ENCODE results near the gene LRP1. TPM values are rescaled to one million over a fixed set of nuclear protein-coding genes. Genes with fewer than 3 reads are reported as not detected.

LRP1 gene
- total RNA-seq, 3 donors from 2014 or later (not counting 1 experiment from before 2014, with no cell fraction given) = 6.7 to 13.1 (median 9.5) TPM

DNA sequence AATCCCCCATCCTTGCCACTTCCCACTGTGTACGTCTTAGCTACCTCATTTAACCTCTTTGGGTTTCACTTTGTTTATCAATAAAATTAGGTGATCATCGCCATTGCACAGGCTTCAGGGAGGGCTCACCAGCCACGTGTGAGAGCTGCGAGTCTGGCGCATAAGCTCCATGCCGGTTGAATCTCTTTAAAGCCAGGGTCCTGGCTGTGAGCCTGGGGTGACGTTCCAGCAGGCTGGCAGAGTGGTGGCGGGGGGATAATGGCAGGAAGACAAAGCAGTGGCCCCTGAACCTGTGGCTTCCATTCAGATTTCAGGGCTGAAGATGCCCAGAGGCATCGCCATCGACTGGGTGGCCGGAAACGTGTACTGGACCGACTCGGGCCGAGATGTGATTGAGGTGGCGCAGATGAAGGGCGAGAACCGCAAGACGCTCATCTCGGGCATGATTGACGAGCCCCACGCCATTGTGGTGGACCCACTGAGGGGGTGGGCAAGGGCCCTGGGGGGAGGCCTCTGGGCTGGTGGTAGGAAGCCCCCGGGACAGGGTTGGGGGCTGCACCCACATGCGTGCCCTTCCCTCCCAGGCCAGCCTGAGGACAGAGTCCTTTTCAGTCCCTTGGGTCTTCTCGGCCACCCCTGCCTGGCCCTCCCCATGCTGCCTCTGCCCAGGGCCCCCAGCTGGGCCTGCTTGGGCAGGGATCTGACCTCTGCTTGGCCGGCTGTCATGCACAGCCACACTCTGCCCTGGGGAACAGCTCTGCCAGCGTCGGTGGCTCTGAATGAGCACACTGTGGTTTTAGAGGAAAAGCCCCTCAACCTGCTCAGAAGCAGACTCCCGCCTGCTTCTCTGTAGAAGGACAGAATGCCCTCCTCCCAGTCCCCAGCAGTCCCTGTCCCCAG, 79.7 kb downstream of the LRP1 start:
- Histone ChIP-seq H3K27me3 (ENCODE audit: control insufficient read depth, insufficient read depth, low read length) (peaks cover 3% of the 10 kb centered on the region), H3K4me3 (ENCODE audit: low read length) (no peak overlapping the region), H3K4me1 (ENCODE audit: control insufficient read depth, insufficient read depth, low read length) (peaks cover 3% of the 10 kb centered on the region), H3K27ac (ENCODE audit: low read length) (no peak overlapping the region), H3K36me3 (ENCODE audit: control insufficient read depth, insufficient read depth, low read length) (no peaks in the 10 kb centered on the region), H3K9me3 (ENCODE audit: control insufficient read depth, insufficient read depth, low read length) (no peaks in the 10 kb centered on the region)
- Mint-ChIP-seq H3K27ac (no peak overlapping the region), H3K36me3 (no peaks in the 10 kb centered on the region), H3K9me3 (no peaks in the 10 kb centered on the region), H3K27me3 (ENCODE audit: low read depth in 2 of 2) (peaks cover under 1 to 2% of the 10 kb centered on the region in 2 donors), H3K4me1 (no peaks in the 10 kb centered on the region), H3K4me3 (no peak overlapping the region)
- TF ChIP-seq, protein P1, sequence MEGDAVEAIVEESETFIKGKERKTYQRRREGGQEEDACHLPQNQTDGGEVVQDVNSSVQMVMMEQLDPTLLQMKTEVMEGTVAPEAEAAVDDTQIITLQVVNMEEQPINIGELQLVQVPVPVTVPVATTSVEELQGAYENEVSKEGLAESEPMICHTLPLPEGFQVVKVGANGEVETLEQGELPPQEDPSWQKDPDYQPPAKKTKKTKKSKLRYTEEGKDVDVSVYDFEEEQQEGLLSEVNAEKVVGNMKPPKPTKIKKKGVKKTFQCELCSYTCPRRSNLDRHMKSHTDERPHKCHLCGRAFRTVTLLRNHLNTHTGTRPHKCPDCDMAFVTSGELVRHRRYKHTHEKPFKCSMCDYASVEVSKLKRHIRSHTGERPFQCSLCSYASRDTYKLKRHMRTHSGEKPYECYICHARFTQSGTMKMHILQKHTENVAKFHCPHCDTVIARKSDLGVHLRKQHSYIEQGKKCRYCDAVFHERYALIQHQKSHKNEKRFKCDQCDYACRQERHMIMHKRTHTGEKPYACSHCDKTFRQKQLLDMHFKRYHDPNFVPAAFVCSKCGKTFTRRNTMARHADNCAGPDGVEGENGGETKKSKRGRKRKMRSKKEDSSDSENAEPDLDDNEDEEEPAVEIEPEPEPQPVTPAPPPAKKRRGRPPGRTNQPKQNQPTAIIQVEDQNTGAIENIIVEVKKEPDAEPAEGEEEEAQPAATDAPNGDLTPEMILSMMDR (IDR thresholded peaks at IDR 0.05) = no peak
- intact Hi-C loops (cut with micrococcal nuclease) = no loop called here
- DNase-seq = no peak
- ATAC-seq = no peak
- 82% methylated on average over 29 of the region's 29 CpGs for whole genome bisulfite sequencing (ENCODE audit: insufficient coverage)

DNA sequence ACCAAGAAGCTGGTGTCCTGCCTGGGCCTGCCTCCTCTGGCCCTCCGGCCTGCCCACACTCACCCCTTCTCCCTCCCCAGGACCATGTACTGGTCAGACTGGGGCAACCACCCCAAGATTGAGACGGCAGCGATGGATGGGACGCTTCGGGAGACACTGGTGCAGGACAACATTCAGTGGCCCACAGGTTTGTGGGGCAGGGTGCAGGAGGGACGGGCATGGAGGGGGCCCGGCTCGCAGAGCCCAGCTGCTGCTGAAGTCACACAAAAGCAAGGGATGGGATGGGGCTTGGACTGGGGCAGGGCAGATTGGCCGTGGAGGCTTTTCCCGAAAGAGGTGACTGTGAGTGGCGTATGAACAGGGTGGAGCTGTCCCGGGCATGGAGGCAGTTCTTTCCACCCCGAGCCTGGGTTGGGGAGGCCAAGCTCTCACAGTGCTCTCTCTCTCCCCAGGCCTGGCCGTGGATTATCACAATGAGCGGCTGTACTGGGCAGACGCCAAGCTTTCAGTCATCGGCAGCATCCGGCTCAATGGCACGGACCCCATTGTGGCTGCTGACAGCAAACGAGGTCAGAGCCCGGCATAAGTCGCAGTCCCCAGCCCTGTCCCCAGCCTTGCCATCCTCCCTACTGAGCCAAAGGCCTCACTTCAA, 80.5 kb downstream of the LRP1 start:
- Mint-ChIP-seq H3K9me3 (no peaks in the 10 kb centered on the region), H3K27ac (no peak overlapping the region), H3K27me3 (ENCODE audit: low read depth in 2 of 2) (peaks cover 6 to 8% of the 10 kb centered on the region in 2 donors), H3K4me3 (no peak overlapping the region), H3K36me3 (no peaks in the 10 kb centered on the region), H3K4me1 (peaks cover 6% of the 10 kb centered on the region in 2 donors)
- Histone ChIP-seq H3K27ac (ENCODE audit: low read length) (no peak overlapping the region), H3K27me3 (ENCODE audit: control insufficient read depth, insufficient read depth, low read length) (peaks cover 8% of the 10 kb centered on the region), H3K4me3 (ENCODE audit: low read length) (no peak overlapping the region), H3K9me3 (ENCODE audit: control insufficient read depth, insufficient read depth, low read length) (no peaks in the 10 kb centered on the region), H3K4me1 (ENCODE audit: control insufficient read depth, insufficient read depth, low read length) (peaks cover 10% of the 10 kb centered on the region), H3K36me3 (ENCODE audit: control insufficient read depth, insufficient read depth, low read length) (no peaks in the 10 kb centered on the region)
- 93% methylated on average over 22 of the region's 22 CpGs for WGBS (ENCODE audit: insufficient coverage)
- TF ChIP-seq, protein P1 (IDR thresholded peaks at IDR 0.05) = no peak
- ATAC-seq (no peak), DNase-seq (no peak)
- intact Hi-C loops (cut with micrococcal nuclease) = no loop called here

DNA sequence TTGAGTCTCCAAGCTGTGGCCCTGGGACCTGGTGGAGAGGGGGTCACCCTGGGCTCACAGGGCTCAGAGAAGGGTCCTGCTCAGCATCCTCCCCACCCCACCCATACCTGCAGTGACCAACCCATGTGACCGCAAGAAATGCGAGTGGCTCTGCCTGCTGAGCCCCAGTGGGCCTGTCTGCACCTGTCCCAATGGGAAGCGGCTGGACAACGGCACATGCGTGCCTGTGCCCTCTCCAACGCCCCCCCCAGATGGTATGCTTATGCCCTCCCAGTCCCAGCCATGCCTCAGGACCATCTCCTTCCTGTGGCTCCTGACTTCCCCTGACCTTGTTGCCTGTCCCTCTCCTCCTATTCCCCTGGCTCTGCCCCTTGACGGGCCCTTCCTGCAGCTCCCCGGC, 81.6 kb downstream of the LRP1 start:
- no peak for DNase-seq
- H3K4me3 ChIP-seq (ENCODE audit: low read length) = no peak overlapping the region
- Mint-ChIP-seq H3K27ac (no peak overlapping the region), H3K9me3 (no peaks in the 10 kb centered on the region), H3K36me3 (no peaks in the 10 kb centered on the region), H3K4me3 (no peak overlapping the region), H3K27me3 (ENCODE audit: low read depth in 2 of 2) (peaks cover 17 to 19% of the 10 kb centered on the region in 2 donors), H3K4me1 (peaks cover 12 to 18% of the 10 kb centered on the region in 2 donors)
- no peaks in the 10 kb centered on the region for H3K9me3 ChIP-seq (ENCODE audit: control insufficient read depth, insufficient read depth, low read length)
- TF ChIP-seq, protein P1 (IDR thresholded peaks at IDR 0.05) = no peak
- no peak overlapping the region for H3K27ac ChIP-seq (ENCODE audit: low read length)
- 86% methylated on average over 8 of the region's 8 CpGs for WGBS (ENCODE audit: insufficient coverage)
- no peak for ATAC-seq
- H3K36me3 ChIP-seq (ENCODE audit: control insufficient read depth, insufficient read depth, low read length) = no peaks in the 10 kb centered on the region
- intact Hi-C loops (cut with micrococcal nuclease) = no loop called here
- peaks cover 21% of the 10 kb centered on the region for H3K4me1 ChIP-seq (ENCODE audit: control insufficient read depth, insufficient read depth, low read length)
- peaks cover 19% of the 10 kb centered on the region for H3K27me3 ChIP-seq (ENCODE audit: control insufficient read depth, insufficient read depth, low read length)
